A549 (cell line): ENCODE results near the gene PARVB. TPM values are rescaled to one million over a fixed set of nuclear protein-coding genes. Genes with fewer than 3 reads are reported as not detected.

Experiments used
- ATAC-seq, 2 experiments: fragments of 200-7000 bp in 1 of 2; fragments of >200 bp in 1 of 2; cut with Nextera tagmentation in 1 of 2; cut with Tn5 transposase in 1 of 2; 3 replicates each; pipeline versions ENCODE4 v1.8.0 to v1.9.1; 2018 to 2020; ENCODE audit warnings: mild to moderate bottlenecking in 1 of 2, moderate library complexity in 1 of 2
- CTCF ChIA-PET: fragments of 300-600 bp; sonication (Branson Sonifier 250); formaldehyde crosslinking; extraction: SDS; loops from one replicate; lab custom pipeline; 2021; ENCODE audit warnings: antibody characterized with exemption, inconsistent platforms; lab: Yijun Ruan, JAX
- POLR2A ChIA-PET: fragments of 350-600 bp; formaldehyde crosslinking; extraction: SDS; loops from one replicate; lab custom pipeline; 2021; ENCODE audit warnings: antibody characterized with exemption, inconsistent platforms; lab: Yijun Ruan, JAX
- DNase-seq, 2 experiments: peaks; one replicate each; pipeline versions ENCODE4 v3.0.0 to v3.0.0-alpha.2; 2011 to 2016; ENCODE audit warnings: low read depth in 1 of 2, low spot score in 1 of 2
- FAIRE-seq: peaks from 2 replicates; lab custom pipeline; 2011; peaks lifted over from hg19 to GRCh38; lab: Jason Lieb, UNC
- H3K27ac ChIP-seq, 2 experiments: fragments of >200 bp; sonication (Bioruptor Twin); formaldehyde crosslinking; 3 replicates each; pipeline ENCODE4 v1.5.1; 2016 to 2017
- H3K4me1 ChIP-seq: fragments of >200 bp; sonication (Bioruptor Twin); formaldehyde crosslinking; 3 replicates; pipeline ENCODE4 v1.6.1; 2016
- H3K4me2 ChIP-seq: fragments of >200 bp; sonication (Bioruptor Twin); formaldehyde crosslinking; 3 replicates; pipeline ENCODE4 v1.6.1; 2016
- H3K4me3 ChIP-seq: fragments of >200 bp; sonication (Bioruptor Twin); formaldehyde crosslinking; 3 replicates; pipeline ENCODE4 v1.5.1; 2016
- H3K9me3 ChIP-seq: fragments of >200 bp; sonication (Bioruptor Twin); formaldehyde crosslinking; 3 replicates; pipeline ENCODE4 v1.6.1; 2016
- BHLHE40 ChIP-seq: IDR thresholded peaks from 2 replicates; pipeline ENCODE4 v1.6.1; 2012; ENCODE audit warnings: low read depth, low read length, inconsistent platforms
- CEBPB ChIP-seq, 2 experiments: fragments of >200 bp in 1 of 2; sonication (Bioruptor Twin) in 1 of 2; formaldehyde crosslinking in 1 of 2; IDR thresholded peaks; 2 replicates each; pipeline ENCODE4 v1.6.1; 2012 to 2016
- CTCF ChIP-seq: fragments of >200 bp; sonication (Bioruptor Twin); formaldehyde crosslinking; IDR thresholded peaks from 3 replicates; pipeline ENCODE4 v1.5.1; 2016
- E2F6 ChIP-seq: IDR thresholded peaks from 2 replicates; pipeline ENCODE4 v1.6.1; 2012; ENCODE audit warnings: low read depth, borderline replicate concordance
- EHF ChIP-seq: fragments of 250-450 bp; sonication (Bioruptor Pico); IDR thresholded peaks from 2 replicates; pipeline ENCODE4 v1.5.0; 2020; ENCODE audit warnings: mild to moderate bottlenecking
- ELK1 ChIP-seq: fragments of 150-350 bp; IDR thresholded peaks from 2 replicates; pipeline ENCODE4 v1.6.1; 2014; ENCODE audit warnings: low read depth, mild to moderate bottlenecking, low read length
- GATA3 ChIP-seq: IDR thresholded peaks from 2 replicates; pipeline ENCODE4 v1.6.1; 2012; ENCODE audit warnings: borderline replicate concordance
- HMGXB4 ChIP-seq: fragments of 250-450 bp; sonication (Bioruptor Pico); IDR thresholded peaks from 2 replicates; pipeline ENCODE4 v1.5.0; 2021; ENCODE audit warnings: mild to moderate bottlenecking, moderate library complexity, borderline replicate concordance
- HOXA7 ChIP-seq: fragments of 250-450 bp; sonication (Bioruptor Pico); IDR thresholded peaks from 2 replicates; pipeline ENCODE4 v1.5.0; 2020; ENCODE audit warnings: mild to moderate bottlenecking, moderate library complexity
- HOXB13 ChIP-seq: fragments of 250-450 bp; sonication (Bioruptor Pico); IDR thresholded peaks from 2 replicates; pipeline ENCODE4 v1.5.0; 2020; ENCODE audit warnings: low read depth, mild to moderate bottlenecking, moderate library complexity
- JUNB ChIP-seq: fragments of >200 bp; sonication (Bioruptor Twin); formaldehyde crosslinking; IDR thresholded peaks from 2 replicates; pipeline ENCODE4 v1.6.1; 2016
- KDM5A ChIP-seq: fragments of 200-600 bp; sonication (generic); IDR thresholded peaks from 2 replicates; pipeline ENCODE4 v1.6.1; 2016; ENCODE audit warnings: antibody characterized with exemption, mild to moderate bottlenecking
- MAFK ChIP-seq: fragments of 450-650 bp; IDR thresholded peaks from 2 replicates; pipeline ENCODE4 v1.6.1; 2014; ENCODE audit not compliant: partially characterized antibody
- MYC ChIP-seq: IDR thresholded peaks from 2 replicates; pipeline ENCODE4 v1.6.1; 2012; ENCODE audit warnings: mild to moderate bottlenecking, inconsistent platforms, low read length, improper control_type of control experiment, borderline replicate concordance
- SMC3 ChIP-seq: fragments of >200 bp; sonication (Bioruptor Twin); formaldehyde crosslinking; IDR thresholded peaks from 3 replicates; pipeline ENCODE4 v1.6.1; 2018; ENCODE audit warnings: inconsistent platforms
- TFCP2L1 ChIP-seq: fragments of 250-450 bp; sonication (Bioruptor Pico); IDR thresholded peaks from 2 replicates; pipeline ENCODE4 v1.5.0; 2021; ENCODE audit warnings: mild to moderate bottlenecking
- WGBS: methylation state at CpG from one replicate; pipeline ENCODE4 v1.1.6; 2017; ENCODE audit errors: missing lambda C conversion rate; 5-methylcytosine and 5-hydroxymethylcytosine counted together
- polyA plus RNA-seq, 4 experiments: library from polyadenylated mRNA; depleted of rRNA in 3 of 4; stranded (reverse); fragments of >200 nt; fragmentation: RNase III in 1 of 4; extraction: RNeasy Plus Mini Kit Qiagen cat#74134 plus additional on column Dnase treatment in 1 of 4; gene quantifications; 2 replicates in 3 of 4; 3 replicates in 1 of 4; pipeline ENCODE4 v1.2.3, GENCODE V29; 2011 to 2017

Gene PARVB
- polyA plus RNA-seq, 2 of the 4 experiments (the other 2 are of a cell fraction), result 28.3 to 33.5 TPM

- ChIA-PET CTCF (interaction anchor here (0.9 kb wide), 1 partner anchor 226 kb away, joined by 3 read pairs; no protein-coding TSS in a partner anchor), POLR2A (no interaction called here)
- no peak overlapping the region for H3K27ac ChIP-seq
- 86% methylated on average over 18 of the region's 27 CpGs for WGBS
- no peak for FAIRE-seq
- TF ChIP-seq BHLHE40, result no peak
- no peak for DNase-seq
- H3K9me3 ChIP-seq, result no peaks in the 10 kb centered on the region
- H3K4me3 ChIP-seq, result no peak overlapping the region
- no peak overlapping the region for H3K4me2 ChIP-seq
- H3K4me1 ChIP-seq, result no peaks in the 10 kb centered on the region
- no peak for ATAC-seq
Observed at GRCh38 chr22:44147821-44148574, 123.9 kb downstream of the PARVB start.

- no peak overlapping the region for H3K4me3 ChIP-seq
- no peak overlapping the region for H3K4me2 ChIP-seq
- WGBS, result 87% methylated on average over 4 of the region's 4 CpGs
- POLR2A ChIA-PET, result no interaction called here
- DNase-seq (no peak), ATAC-seq (no peak), FAIRE-seq (no peak)
- no peak overlapping the region for H3K27ac ChIP-seq
- TF ChIP-seq GATA3 (no peak), HOXB13 (no peak)
- no peaks in the 10 kb centered on the region for H3K9me3 ChIP-seq
- no peaks in the 10 kb centered on the region for H3K4me1 ChIP-seq
- CTCF ChIA-PET, result no interaction called here
Observed at GRCh38 chr22:44151676-44152075, 127.6 kb downstream of the PARVB start.

GRCh38 chr22:44153710-44154109 is 129.6 kb downstream of the PARVB start:
- ChIA-PET POLR2A (no interaction called here), CTCF (no interaction called here)
- TF ChIP-seq TFCP2L1, result no peak
- no peak for TF ChIP-seq MAFK
- no peak for TF ChIP-seq E2F6
- TF ChIP-seq SMC3, result no peak
- no peak for TF ChIP-seq ELK1
- no peak for TF ChIP-seq CTCF
- no peak for TF ChIP-seq KDM5A
- no peak for TF ChIP-seq CEBPB (IDR thresholded peaks at IDR 0.05)
- TF ChIP-seq HMGXB4 (CRISPR knock-in tag), result no peak
- no peak for TF ChIP-seq HOXA7 (CRISPR knock-in tag)
- TF ChIP-seq JUNB, result no peak
- TF ChIP-seq MYC, result no peak
- TF ChIP-seq EHF (CRISPR knock-in tag), result no peak
- WGBS, result 98% methylated on average over 10 of the region's 10 CpGs
- Histone ChIP-seq H3K4me2 (no peak overlapping the region), H3K4me3 (no peak overlapping the region), H3K9me3 (no peaks in the 10 kb centered on the region), H3K27ac (no peak overlapping the region), H3K4me1 (no peaks in the 10 kb centered on the region)
- FAIRE-seq (no peak), ATAC-seq (no peak), DNase-seq (no peak)
